ENCODE results near the gene FBXL16.
A peak's percentile ranks its signal among the peaks of the same experiment; 100 is the strongest.
"Not testable (repeated sequence)": the region's sequence is repeated elsewhere in the genome, so short reads cannot be mapped to it uniquely, and the experiment has no call there.

The FBXL16 gene

DNA sequence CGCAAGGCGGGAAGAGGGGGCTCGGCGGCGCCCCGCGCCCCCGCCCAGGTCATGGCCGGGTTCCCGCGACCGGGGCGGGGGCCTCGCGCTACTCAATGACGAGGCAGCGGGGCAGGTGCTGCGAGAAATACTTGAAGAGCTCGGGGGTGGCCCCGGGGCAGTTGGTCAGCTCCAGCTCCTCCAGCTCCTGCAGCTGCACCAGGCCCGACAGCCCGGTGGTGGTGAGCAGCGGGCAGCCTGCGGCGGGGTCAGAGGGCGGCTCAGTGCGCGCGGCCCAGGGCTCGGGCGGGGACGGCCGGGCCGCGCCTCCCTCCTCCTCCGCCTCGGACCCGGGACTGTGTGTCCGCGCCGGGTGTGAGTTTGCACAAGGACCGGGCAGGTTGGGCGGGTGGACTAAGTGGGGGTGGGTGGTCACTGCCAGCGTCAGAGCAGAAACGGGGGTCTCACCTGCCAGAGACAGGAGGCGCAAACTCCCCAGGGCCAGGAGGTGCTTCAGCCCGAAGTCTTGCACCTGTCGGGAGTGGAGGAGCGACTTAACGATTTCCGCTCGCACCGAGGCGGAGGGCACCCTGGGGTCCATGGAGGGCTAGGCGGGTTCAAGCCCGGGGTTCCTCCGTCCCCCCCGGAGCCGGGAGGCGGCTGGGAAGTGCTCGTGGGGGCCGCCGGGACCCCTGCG is 11.3 kb downstream of the FBXL16 start:
- H3K4me1 ChIP-seq (ENCODE audit: control insufficient read depth, insufficient read depth, low read length), result peaks cover 10% of the 10 kb centered on the region
- no peaks in the 10 kb centered on the region for H3K36me3 ChIP-seq (ENCODE audit: control insufficient read depth, insufficient read depth, low read length)
- H3K9ac ChIP-seq (ENCODE audit: low read length), result no peak overlapping the region
- H3K9me3 ChIP-seq (ENCODE audit: control insufficient read depth, insufficient read depth, low read depth, low read length), result no peaks in the 10 kb centered on the region
- peak overlapping the region; percentile 56 for H3K4me3 ChIP-seq (ENCODE audit: low read depth, low read length)
- H3K27me3 ChIP-seq (ENCODE audit: control insufficient read depth, insufficient read depth, low read length), result peaks cover 84% of the 10 kb centered on the region
- H3K27ac ChIP-seq (ENCODE audit: low read depth, low read length), result no peak overlapping the region

GRCh38 chr16:693766-694165 is 11.8 kb downstream of the FBXL16 start:
- no peak overlapping the region for H3K27ac ChIP-seq (ENCODE audit: low read depth, low read length)
- peak overlapping the region; percentile 56 for H3K4me3 ChIP-seq (ENCODE audit: low read depth, low read length)
- H3K4me1 ChIP-seq (ENCODE audit: control insufficient read depth, insufficient read depth, low read length), result peaks cover 14% of the 10 kb centered on the region
- H3K9ac ChIP-seq (ENCODE audit: low read length), result no peak overlapping the region
- no peaks in the 10 kb centered on the region for H3K36me3 ChIP-seq (ENCODE audit: control insufficient read depth, insufficient read depth, low read length)
- no peaks in the 10 kb centered on the region for H3K9me3 ChIP-seq (ENCODE audit: control insufficient read depth, insufficient read depth, low read depth, low read length)
- peaks cover 78% of the 10 kb centered on the region for H3K27me3 ChIP-seq (ENCODE audit: control insufficient read depth, insufficient read depth, low read length)

- Histone ChIP-seq H3K36me3 (ENCODE audit: control insufficient read depth, insufficient read depth, low read length) (no peaks in the 10 kb centered on the region), H3K27me3 (ENCODE audit: control insufficient read depth, insufficient read depth, low read length) (peaks cover 76% of the 10 kb centered on the region), H3K27ac (ENCODE audit: low read depth, low read length) (no peak overlapping the region), H3K4me3 (ENCODE audit: low read depth, low read length) (peak overlapping the region; percentile 56), H3K9ac (ENCODE audit: low read length) (no peak overlapping the region), H3K4me1 (ENCODE audit: control insufficient read depth, insufficient read depth, low read length) (peaks cover 14% of the 10 kb centered on the region), H3K9me3 (ENCODE audit: control insufficient read depth, insufficient read depth, low read depth, low read length) (no peaks in the 10 kb centered on the region)
Measured at GRCh38 chr16:693364-693763, 12.2 kb downstream of the FBXL16 start.

DNA sequence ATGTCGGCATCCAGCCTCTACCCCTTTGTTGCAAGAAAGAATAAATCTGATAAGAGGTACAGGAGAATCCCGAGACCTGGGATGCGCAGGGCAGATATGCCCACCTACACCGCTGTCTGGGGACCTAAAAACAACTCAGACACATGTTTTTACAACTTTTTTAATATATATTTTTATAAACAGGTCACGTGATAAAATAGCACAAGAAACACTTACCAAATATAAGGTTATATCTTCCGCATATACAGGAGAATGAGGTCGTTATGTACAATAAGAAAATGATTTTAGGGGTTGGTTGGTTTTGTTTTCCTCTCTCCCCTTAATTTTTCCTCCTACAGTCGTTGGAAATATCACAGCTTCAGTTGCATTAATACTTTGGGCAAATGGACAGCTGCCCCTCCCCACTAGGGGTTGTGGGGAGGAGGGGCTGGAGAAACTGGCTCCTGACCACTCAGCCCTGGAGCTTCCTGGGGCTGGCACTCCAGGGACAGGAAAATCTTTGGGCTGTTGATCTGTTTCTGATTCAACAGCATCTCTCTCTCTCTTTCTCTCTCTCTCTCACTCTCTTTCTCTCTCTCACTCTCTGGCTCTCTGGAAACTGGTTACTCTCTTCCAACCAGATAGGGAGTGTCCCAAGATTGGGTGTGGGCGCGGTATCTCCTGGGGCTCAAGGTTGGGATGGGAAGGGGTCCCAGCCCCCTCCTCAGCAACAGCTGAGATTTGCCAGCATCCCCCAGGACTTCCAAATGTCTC is 13.1 kb downstream of the FBXL16 start:
- H3K27ac ChIP-seq (ENCODE audit: low read depth, low read length), result no peak overlapping the region
- peaks cover 4% of the 10 kb centered on the region for H3K36me3 ChIP-seq (ENCODE audit: control insufficient read depth, insufficient read depth, low read length)
- no peak overlapping the region for H3K4me3 ChIP-seq (ENCODE audit: low read depth, low read length)
- H3K27me3 ChIP-seq (ENCODE audit: control insufficient read depth, insufficient read depth, low read length), result peaks cover 67% of the 10 kb centered on the region
- H3K9ac ChIP-seq (ENCODE audit: low read length), result no peak overlapping the region
- peaks cover 14% of the 10 kb centered on the region for H3K4me1 ChIP-seq (ENCODE audit: control insufficient read depth, insufficient read depth, low read length)
- H3K9me3 ChIP-seq (ENCODE audit: control insufficient read depth, insufficient read depth, low read depth, low read length), result no peaks in the 10 kb centered on the region

GRCh38 chr16:691242-691641 is 14.4 kb downstream of the FBXL16 start:
- not testable (repeated sequence) for H3K9me3 ChIP-seq (ENCODE audit: control insufficient read depth, insufficient read depth, low read depth, low read length); H3K4me3 ChIP-seq (ENCODE audit: low read depth, low read length); H3K27ac ChIP-seq (ENCODE audit: low read depth, low read length); H3K9ac ChIP-seq (ENCODE audit: low read length)
- Histone ChIP-seq H3K36me3 (ENCODE audit: control insufficient read depth, insufficient read depth, low read length) (peaks cover 17% of the 10 kb centered on the region), H3K27me3 (ENCODE audit: control insufficient read depth, insufficient read depth, low read length) (peaks cover 54% of the 10 kb centered on the region), H3K4me1 (ENCODE audit: control insufficient read depth, insufficient read depth, low read length) (peaks cover 14% of the 10 kb centered on the region)

- no peak overlapping the region for H3K27ac ChIP-seq (ENCODE audit: low read depth, low read length)
- H3K4me3 ChIP-seq (ENCODE audit: low read depth, low read length), result peak overlapping the region; percentile 86
- peak overlapping the region; percentile 79 for H3K9ac ChIP-seq (ENCODE audit: low read length)
- peaks cover 8% of the 10 kb centered on the region for H3K4me1 ChIP-seq (ENCODE audit: control insufficient read depth, insufficient read depth, low read length)
- H3K9me3 ChIP-seq (ENCODE audit: control insufficient read depth, insufficient read depth, low read depth, low read length), result no peaks in the 10 kb centered on the region
- H3K27me3 ChIP-seq (ENCODE audit: control insufficient read depth, insufficient read depth, low read length), result peaks cover 36% of the 10 kb centered on the region
- H3K36me3 ChIP-seq (ENCODE audit: control insufficient read depth, insufficient read depth, low read length), result peaks cover 20% of the 10 kb centered on the region
Measured at GRCh38 chr16:689175-689897, 16.3 kb downstream of the FBXL16 start.

- Histone ChIP-seq H3K9ac (ENCODE audit: low read length) (no peak overlapping the region), H3K4me3 (ENCODE audit: low read depth, low read length) (no peak overlapping the region), H3K27ac (ENCODE audit: low read depth, low read length) (no peak overlapping the region), H3K27me3 (ENCODE audit: control insufficient read depth, insufficient read depth, low read length) (peaks cover 18% of the 10 kb centered on the region), H3K36me3 (ENCODE audit: control insufficient read depth, insufficient read depth, low read length) (peaks cover 28% of the 10 kb centered on the region), H3K4me1 (ENCODE audit: control insufficient read depth, insufficient read depth, low read length) (peaks cover 15% of the 10 kb centered on the region), H3K9me3 (ENCODE audit: control insufficient read depth, insufficient read depth, low read depth, low read length) (no peaks in the 10 kb centered on the region)
Measured at GRCh38 chr16:687499-687898, 18.1 kb downstream of the FBXL16 start.

DNA sequence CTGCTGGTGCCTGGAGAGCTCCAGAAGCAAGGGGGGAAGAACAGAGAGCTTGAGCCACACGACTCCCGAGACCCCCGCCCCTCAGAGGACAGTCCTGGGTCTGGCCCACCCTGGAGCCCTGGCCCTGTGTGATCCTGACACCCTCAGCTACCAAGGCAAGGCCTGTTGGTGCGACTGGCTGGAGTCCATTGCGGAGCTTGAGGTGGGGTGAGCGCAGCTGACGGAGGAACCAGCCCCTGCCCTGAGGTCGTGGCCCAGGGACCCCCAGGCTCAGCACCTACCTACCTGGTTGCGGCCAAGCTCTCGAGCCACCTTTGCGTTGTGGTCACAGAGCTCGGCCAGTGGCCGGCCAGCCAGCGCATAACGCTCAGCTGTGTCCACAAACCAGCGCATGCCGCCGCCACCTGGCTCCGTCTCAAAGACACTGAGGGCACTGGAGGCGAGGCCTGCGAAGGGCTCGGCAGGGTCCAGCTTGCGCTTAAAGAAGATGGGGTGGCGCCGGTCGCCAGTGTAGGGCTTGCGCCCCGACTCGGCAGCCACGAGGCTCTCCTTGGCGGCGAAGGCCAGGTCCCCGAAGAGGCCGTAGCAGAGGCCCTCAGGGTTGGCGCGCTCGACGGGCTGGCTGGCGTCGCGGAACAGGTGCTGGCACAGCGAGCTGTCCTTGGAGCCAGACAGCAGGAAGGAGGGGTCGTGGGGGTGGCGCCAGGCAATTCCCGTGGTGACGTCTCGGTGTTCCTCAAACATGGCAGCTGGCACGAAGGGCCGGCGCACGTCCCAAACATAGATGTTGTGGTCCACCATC is 18.9 kb downstream of the FBXL16 start:
- no peak overlapping the region for H3K27ac ChIP-seq (ENCODE audit: low read depth, low read length)
- H3K36me3 ChIP-seq (ENCODE audit: control insufficient read depth, insufficient read depth, low read length), result peaks cover 36% of the 10 kb centered on the region
- peaks cover 17% of the 10 kb centered on the region for H3K4me1 ChIP-seq (ENCODE audit: control insufficient read depth, insufficient read depth, low read length)
- no peak overlapping the region for H3K9ac ChIP-seq (ENCODE audit: low read length)
- H3K9me3 ChIP-seq (ENCODE audit: control insufficient read depth, insufficient read depth, low read depth, low read length), result no peaks in the 10 kb centered on the region
- H3K4me3 ChIP-seq (ENCODE audit: low read depth, low read length), result no peak overlapping the region
- H3K27me3 ChIP-seq (ENCODE audit: control insufficient read depth, insufficient read depth, low read length), result peaks cover 10% of the 10 kb centered on the region

DNA sequence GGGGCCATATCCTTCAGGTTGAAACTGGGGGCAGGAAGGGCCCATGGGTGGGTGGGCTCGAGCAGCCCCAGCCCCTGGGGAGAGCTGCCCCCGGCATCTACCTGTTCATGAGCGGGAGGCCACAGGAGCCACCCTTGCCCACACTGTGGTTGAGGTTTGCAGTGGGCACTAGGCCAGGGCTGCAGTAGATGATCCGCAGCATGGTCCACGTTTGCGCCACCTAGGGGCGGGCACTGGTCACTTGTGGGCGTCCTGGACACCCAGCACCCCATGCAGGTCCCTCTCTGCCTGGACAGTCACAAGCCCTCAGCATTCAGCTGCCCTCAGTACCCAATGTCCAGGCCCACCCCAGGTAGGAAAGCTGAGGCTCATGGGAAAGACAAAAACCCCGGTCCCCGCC is 19.6 kb downstream of the FBXL16 start:
- peaks cover 23% of the 10 kb centered on the region for H3K4me1 ChIP-seq (ENCODE audit: control insufficient read depth, insufficient read depth, low read length)

DNA sequence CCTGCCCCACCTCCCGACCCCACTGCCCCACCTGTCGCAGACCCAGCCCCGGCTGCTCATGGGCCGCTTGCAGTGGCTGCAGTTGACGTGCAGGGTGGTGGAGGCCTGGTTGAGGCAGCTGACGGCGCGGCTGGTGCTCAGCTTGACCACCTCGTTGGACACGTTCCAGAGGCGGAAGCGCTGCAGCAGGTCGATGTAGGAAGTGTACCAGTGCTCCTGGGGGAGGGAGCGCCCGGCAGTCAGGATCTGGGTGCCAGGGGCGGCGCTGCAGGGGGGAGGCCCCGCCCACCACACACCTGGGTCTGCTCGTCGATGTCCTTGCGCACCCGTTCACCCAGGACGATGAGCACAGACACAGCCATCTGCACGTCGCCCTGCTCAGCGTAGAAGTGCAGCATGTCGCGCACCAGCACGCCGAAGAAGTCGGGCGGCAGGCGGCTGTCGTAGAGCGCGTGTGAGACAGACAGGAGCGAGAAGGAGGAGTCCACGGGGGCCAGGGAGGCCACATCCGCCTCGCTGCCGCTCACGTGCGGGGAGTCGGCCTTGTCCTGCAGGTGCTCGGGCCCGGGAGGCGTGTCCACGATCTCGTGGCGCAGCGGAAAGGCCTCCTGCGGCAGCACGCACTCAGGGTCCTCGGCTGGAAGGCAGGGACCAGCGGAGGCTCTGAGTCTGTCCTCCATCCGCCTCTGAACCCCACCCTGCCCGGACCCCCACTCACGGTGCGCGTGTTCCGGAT is 20.5 kb downstream of the FBXL16 start:
- Histone ChIP-seq H3K9me3 (ENCODE audit: control insufficient read depth, insufficient read depth, low read depth, low read length) (no peaks in the 10 kb centered on the region), H3K36me3 (ENCODE audit: control insufficient read depth, insufficient read depth, low read length) (peaks cover 42% of the 10 kb centered on the region), H3K4me1 (ENCODE audit: control insufficient read depth, insufficient read depth, low read length) (peaks cover 23% of the 10 kb centered on the region), H3K4me3 (ENCODE audit: low read depth, low read length) (peak overlapping the region; percentile 11; the same call in 1 of the 2 replicates), H3K27me3 (ENCODE audit: control insufficient read depth, insufficient read depth, low read length) (no peaks in the 10 kb centered on the region), H3K9ac (ENCODE audit: low read length) (no peak overlapping the region), H3K27ac (ENCODE audit: low read depth, low read length) (no peak overlapping the region)

More for the DNA sequence above, 19.6 kb downstream of the FBXL16 start:
- Histone ChIP-seq H3K27ac (ENCODE audit: low read depth, low read length) (no peak overlapping the region), H3K9ac (ENCODE audit: low read length) (no peak overlapping the region), H3K27me3 (ENCODE audit: control insufficient read depth, insufficient read depth, low read length) (peaks cover 3% of the 10 kb centered on the region; the same call in 1 of the 2 replicates), H3K36me3 (ENCODE audit: control insufficient read depth, insufficient read depth, low read length) (peaks cover 42% of the 10 kb centered on the region), H3K9me3 (ENCODE audit: control insufficient read depth, insufficient read depth, low read depth, low read length) (no peaks in the 10 kb centered on the region), H3K4me3 (ENCODE audit: low read depth, low read length) (no peak overlapping the region)

All from HUES6 (cell line).